Loucy (cell line): ENCODE data around the gene RPS29.

ENCODE experiments used
- EZH2phosphoT487 ChIP-seq: fragments of 200-600 bp; IDR thresholded peaks from 2 replicates; pipeline ENCODE4 v1.6.1; 2018; ENCODE audit warnings: antibody characterized with exemption, mild to moderate bottlenecking, moderate library complexity, borderline replicate concordance
- TF ChIP-seq, protein P1 (sequence below): fragments of 200-600 bp; sonication (generic); conservative IDR thresholded peaks from 2 replicates; pipeline ENCODE4 v1.5.1; 2014; ENCODE audit warnings: mild to moderate bottlenecking, antibody characterized with exemption, low read length

DNA sequence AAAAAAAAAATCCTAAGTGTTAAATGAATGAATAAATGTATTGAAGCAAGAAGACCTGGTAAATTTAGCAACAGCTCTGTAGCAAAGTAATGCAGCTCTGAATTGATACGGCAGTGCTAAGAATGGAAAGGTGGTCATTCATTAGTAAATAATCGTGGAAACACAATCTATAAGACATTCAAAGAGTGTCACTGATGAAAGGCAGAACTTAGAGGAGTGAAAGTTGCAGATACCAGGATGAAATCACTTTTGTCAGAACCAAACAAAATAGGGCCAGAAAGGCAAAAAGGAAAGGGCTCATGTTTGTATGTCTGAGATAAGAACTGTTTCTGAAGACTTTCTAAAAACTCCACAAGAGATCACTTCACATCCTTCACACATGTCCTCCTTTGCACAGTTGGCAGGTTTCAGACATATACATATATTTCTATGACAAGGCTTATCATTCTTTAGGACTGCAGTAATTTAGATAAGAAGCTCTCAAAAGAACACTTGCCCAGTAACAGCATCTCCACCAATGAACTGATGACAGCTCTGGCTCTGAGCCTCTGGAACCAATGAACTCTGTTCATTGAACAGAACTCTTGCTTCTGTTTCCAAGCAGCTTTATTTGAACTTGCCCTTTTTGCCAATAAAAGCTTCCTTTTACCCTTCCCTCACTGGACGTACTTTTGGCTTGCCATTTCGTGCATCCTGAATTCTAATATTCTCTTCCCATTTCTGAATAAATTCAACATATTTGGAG, 8.3 kb upstream of the RPS29 start:
- TF ChIP-seq, protein P1, sequence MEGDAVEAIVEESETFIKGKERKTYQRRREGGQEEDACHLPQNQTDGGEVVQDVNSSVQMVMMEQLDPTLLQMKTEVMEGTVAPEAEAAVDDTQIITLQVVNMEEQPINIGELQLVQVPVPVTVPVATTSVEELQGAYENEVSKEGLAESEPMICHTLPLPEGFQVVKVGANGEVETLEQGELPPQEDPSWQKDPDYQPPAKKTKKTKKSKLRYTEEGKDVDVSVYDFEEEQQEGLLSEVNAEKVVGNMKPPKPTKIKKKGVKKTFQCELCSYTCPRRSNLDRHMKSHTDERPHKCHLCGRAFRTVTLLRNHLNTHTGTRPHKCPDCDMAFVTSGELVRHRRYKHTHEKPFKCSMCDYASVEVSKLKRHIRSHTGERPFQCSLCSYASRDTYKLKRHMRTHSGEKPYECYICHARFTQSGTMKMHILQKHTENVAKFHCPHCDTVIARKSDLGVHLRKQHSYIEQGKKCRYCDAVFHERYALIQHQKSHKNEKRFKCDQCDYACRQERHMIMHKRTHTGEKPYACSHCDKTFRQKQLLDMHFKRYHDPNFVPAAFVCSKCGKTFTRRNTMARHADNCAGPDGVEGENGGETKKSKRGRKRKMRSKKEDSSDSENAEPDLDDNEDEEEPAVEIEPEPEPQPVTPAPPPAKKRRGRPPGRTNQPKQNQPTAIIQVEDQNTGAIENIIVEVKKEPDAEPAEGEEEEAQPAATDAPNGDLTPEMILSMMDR = no peak
- no peak for TF ChIP-seq EZH2phosphoT487
